GM19035 (cell line): Measurements from ENCODE around the gene EIPR1.

Experiments used
- ATAC-seq: cut with Tn5 transposase; IDR thresholded peaks from one replicate; pipeline ENCODE4 v1.9.1; 2021; ENCODE audit not compliant: unreplicated experiment

The EIPR1 gene

DNA sequence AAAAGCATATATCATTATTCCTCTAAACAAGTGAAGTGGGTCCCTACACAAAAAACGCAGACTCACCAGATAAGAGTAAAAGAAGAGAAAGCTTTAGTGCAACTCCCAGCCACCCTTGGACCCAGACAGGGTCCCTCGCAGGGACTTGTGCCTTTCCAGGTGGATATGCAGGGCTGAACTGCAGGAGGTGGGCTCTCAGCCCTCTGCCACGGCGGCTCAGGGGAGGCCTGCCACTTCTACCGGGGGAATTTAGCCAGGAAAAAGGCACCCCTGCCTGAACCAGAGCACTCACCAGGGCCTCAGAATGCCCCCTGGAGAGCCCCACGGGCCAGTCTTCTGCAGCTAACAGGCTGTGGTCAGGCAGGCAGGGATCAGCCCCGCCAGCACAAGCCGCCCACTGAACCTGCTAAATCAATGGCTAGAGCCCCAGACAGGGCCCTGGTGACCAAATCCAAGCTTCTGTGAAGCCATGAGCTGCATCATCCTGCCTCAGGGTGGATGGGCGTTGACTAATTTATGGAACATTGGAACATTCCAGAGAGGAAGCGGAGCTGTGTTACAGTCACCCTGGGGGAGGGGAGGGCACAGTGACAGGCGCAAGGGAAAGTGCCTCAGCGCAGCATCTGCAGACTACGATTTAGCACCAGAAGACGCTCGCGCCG is 209.3 kb downstream of the EIPR1 start:
- ATAC-seq: no peak

DNA sequence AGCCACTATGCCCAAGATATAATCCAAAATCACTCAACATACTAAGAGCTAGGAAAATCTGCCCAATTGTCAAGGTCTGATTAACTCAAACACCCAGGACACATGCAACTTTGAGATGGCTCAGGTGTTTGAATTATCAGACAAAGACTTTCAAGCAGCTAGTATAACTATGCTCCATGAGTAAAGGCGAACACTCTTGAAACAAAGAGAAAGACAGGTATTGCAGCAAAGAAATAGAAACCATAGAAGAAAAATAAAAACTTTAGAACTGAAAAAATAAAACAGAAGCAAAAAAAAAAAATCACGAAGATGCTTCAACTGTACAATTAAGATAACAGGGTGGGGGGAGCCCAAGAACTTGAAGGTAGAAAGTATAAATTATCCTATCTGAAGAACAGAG is 214.2 kb downstream of the EIPR1 start:
- ATAC-seq: no peak

GRCh38 chr2:3162442-3163077 is 215.1 kb downstream of the EIPR1 start:
- no peak for ATAC-seq

GRCh38 chr2:3160751-3161330 is 216.8 kb downstream of the EIPR1 start:
- no peak for ATAC-seq

DNA sequence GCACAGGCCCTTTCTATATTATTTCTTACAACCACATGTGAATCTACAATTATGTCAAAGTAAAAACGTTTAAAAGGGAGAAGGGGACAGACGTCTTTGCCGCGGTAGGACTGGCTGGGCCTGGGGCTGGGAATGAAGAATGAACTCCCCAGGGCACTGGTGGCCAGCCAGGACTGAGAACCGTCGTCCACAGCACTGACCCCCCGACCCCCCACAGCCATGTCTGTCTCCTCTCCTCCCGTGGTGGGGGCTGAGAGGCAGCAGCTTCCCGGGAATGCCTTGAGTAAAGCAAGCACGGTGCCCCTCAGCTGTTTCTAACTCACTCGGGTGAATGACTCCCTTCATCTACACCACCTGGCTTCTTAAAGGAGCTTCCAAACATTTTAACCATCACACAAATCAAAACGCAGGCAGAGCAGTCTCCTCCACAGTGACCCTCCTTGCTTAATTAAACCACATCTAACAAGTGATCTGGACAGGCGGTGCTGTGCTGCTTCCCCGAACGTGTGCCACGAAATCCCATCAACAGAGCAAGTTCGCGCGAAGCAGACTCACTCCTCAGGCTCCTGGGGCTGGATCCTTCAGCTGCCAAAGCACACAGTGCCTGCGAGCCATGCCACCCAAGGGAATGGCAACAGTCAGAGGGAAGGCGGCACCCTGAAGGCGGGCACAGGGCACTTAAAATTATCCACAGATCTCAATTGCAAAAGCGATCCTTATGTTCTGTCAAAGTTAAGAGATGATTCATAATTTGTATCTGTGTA is 217.7 kb downstream of the EIPR1 start:
- no peak for ATAC-seq

DNA sequence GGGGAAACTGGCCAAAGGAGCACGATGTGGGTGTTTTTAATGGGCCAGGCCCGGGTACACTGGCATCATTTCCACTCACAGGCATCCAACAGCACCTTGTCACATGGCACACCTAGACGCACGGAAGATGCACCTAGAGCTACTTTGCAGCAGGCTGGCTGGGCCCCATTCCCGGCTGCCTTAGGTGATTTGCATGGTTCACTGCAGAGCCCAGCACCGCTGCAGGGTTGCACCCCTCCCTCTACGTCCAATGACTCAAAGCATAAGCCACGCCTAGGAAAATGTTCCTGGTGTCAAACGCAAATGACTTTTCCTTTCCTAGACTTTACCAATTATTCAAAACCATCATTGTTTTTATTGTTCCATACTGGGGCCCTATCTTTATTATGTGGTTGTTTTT is 222.9 kb downstream of the EIPR1 start:
- ATAC-seq: no peak

DNA sequence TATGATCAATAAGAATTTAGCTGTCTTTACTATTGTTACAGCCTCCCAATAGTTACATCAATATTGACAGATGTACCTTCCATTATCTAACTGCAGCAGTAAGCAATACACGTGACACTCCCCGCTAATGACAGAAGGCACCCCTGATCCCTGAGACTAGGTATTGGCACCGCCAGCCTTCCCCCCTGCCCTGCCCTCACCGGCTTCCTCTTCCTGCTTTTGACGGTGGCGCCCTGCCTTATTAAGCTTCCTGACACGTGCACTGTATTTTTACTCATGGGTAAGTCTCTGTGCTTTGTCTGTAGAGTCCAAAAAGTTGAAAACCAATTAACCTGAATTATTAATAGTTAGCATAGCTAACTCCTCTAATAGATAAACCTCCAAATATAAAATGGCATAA is 223.5 kb downstream of the EIPR1 start:
- no peak for ATAC-seq

DNA sequence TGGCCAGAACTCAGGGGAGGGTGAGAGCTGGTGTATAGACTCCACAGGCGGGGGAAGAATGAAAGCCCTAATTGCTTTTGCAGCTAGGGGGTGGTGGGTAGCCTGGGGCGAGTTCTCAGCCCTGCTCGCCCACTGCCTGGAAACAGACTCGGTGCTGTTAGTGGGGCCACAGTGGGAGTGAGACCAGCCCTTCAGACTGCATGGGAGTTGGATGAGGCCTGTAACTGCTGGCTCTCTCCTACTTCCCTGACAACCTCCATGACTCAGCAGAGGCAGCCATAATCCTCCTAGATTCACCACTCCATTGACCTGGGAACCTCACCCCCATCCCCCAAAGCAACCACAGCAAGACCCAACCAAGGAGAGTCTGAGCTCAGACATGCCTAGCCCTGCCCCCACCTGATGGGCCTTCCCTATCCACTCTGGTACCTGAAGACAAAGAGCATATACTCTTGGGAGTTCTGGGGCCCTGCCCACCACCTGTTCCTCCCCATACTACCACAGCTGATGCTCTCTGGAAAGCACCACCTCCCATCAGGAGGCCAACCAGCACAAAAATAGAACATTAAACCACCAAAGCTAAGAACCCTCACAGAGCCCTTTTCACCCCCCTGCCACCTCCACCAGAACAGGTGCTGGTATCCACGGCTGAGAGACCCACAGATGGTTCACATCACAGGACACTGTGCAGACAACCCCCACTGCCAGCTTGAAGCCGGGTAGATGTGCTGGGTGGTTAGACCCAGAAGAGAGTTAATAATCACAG is 226.3 kb downstream of the EIPR1 start:
- ATAC-seq: no peak

DNA sequence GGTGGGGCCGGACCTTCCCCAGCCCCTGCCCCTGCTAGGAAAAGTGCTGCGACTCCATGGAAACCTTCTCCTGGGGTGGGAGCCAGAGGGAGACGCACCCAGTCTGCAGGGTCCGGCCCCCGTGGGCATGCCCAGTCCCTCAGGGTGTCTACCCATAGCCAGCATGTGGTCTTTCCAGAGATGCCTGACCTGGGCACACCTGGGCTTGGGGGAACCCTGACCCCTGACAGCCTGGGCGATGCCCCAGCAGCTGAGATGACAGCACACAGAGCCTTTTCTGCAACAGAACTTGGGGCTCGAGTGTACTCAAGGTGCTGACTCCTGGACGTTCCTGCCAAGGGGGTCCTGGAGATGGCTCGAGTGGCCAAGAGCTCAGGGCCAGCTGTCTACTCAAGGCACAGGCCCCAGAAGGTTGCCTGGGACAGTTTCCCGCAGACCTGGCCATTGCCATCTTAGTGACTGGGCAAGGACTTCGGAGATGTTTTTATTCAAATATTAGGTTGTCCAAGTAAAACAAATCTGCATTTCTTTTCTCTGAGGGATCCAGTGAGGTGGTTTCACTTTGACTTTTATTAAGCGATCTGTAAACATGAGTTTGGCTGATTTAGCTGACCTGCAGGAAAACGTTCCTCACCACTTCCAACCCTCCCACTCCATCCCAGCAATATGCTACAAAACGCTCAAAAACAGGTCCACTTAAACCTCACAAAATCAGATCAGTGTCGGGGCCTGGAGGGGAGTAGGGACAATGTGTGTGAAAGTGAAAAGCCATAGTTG is 228.0 kb downstream of the EIPR1 start:
- ATAC-seq: no peak

DNA sequence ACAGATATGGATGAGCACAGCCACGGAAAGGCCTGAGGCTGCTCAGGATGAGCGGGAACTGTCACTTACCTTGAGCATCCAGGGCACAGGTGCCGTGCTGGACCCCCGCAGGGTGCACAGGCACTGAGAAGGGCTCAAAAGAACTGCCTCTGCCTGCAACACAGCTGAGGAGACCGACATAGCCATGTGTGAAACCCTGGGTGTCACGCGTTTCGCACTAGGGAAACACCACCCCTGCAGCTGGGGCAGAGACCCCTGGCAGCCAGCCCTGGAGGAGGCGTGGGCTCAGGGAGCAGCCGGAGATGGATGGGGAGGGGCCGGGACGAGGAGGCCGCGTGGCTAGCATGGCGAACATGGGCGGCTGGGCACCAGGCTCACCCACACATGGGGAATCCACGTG is 228.9 kb downstream of the EIPR1 start:
- ATAC-seq: no peak

- ATAC-seq: no peak
These were observed 229.7 kb downstream of the EIPR1 start for GRCh38 chr2:3147651-3148530.

GRCh38 chr2:3146772-3147650 is 230.6 kb downstream of the EIPR1 start:
- no peak for ATAC-seq

DNA sequence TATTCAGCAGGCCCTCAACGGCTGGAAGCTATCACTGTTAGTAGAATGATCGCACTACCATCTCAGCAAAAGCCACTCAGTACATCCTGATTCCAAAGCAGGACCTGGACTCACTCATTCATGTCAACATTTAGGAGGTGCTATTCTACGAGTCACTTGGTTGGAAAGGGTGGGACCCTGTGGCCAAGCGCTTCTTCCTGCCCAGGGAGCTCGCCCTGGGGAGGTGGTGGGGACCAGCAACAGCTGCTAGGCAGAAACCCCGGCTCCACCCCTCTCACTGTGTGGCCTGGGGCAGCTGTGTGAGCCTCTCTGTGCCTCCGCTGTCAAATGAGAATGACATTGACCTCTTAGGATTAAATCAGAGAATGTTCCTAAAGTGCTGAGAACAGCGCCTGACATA is 231.4 kb downstream of the EIPR1 start:
- ATAC-seq: no peak

DNA sequence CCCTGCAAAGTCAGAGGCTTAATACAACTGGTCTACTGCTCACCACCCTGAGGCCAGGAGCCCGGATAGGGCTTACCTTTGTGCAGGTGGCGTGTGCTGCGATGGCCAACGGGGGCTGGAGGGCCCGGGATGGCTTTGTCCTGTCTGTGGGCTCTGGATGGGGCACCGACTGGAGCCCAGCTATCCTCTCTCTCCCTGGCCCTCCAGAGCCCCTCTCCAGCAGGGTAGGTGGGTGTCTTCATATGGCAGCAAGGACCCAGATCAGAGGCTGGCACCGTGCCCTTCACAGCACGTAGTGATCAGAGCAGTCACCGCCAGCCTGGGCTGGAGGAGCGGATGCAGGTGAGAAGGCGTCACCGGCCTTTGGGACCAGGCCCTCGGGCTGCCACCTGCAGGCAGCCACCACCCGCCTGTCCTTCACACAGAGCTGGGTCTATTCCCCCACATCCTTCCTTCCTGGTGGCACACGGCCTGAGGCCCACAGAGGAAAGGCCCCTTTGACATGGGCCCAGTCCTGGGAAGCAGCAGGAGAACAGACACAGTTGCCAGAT is 232.1 kb downstream of the EIPR1 start:
- no peak for ATAC-seq

GRCh38 chr2:3144856-3145255 is 232.8 kb downstream of the EIPR1 start:
- no peak for ATAC-seq

GRCh38 chr2:3143602-3144001 is 234.0 kb downstream of the EIPR1 start:
- ATAC-seq: no peak

GRCh38 chr2:3142961-3143571 is 234.6 kb downstream of the EIPR1 start:
- ATAC-seq: no peak

DNA sequence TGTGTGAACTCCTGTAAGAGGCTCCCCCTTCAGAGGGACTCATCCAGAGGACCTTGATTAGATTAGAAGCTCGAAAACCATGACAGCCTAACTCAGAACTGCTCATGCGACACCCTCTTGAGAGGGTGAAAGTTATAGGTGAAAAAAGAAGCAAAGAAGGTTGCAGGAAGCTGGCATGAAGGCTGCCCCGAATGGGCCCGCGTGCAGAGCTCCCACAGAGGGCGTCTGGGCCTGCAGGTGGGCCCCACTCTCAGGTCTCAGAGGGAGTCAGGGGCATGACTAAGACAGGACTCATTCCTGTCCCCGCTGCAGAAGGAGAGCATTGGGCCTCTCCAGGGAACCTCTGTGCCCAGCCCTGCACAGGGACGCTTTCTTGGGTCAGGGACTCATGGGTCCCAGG is 235.4 kb downstream of the EIPR1 start:
- no peak for ATAC-seq
